WTC11 (cell line): ENCODE measurements around the gene SLC15A5. TPM values are rescaled to one million over a fixed set of nuclear protein-coding genes. Genes with fewer than 3 reads are reported as not detected.

ENCODE experiments used
- ATAC-seq: fragments of 200-7000 bp; cut with Tn5 transposase; 2 replicates; pipeline ENCODE4 v1.10.0; 2021; ENCODE audit warnings: mild to moderate bottlenecking, moderate library complexity
- CTCF ChIA-PET: fragments of 300-600 bp; sonication (Branson Sonifier 250); formaldehyde crosslinking; loops from one replicate; lab custom pipeline; 2021; ENCODE audit warnings: antibody characterized with exemption; lab: Charles Lee
- POLR2A ChIA-PET: fragments of 350-600 bp; sonication (Branson Sonifier 250); formaldehyde crosslinking; loops from one replicate; lab custom pipeline; 2021; ENCODE audit warnings: antibody characterized with exemption; lab: Charles Lee
- DNase-seq: peaks from one replicate; pipeline ENCODE4 v3.0.0; 2021; ENCODE audit warnings: low spot score
- H3K27ac Mint-ChIP-seq: 2 replicates; pipeline ENCODE4 v1.8.0; 2021; ENCODE audit warnings: mixed read lengths
- H3K27me3 Mint-ChIP-seq: 2 replicates; pipeline ENCODE4 v1.8.0; 2021; ENCODE audit warnings: low read depth, mild to moderate bottlenecking, moderate library complexity, mixed read lengths
- H3K36me3 Mint-ChIP-seq: 2 replicates; pipeline ENCODE4 v1.8.0; 2021; ENCODE audit warnings: mixed read lengths
- H3K4me1 Mint-ChIP-seq: 2 replicates; pipeline ENCODE4 v1.8.0; 2022; ENCODE audit warnings: mixed read lengths
- H3K4me3 Mint-ChIP-seq: 2 replicates; pipeline ENCODE4 v1.8.0; 2021; ENCODE audit warnings: mild to moderate bottlenecking, moderate library complexity, mixed read lengths
- H3K9me3 Mint-ChIP-seq: 2 replicates; pipeline ENCODE4 v1.8.0; 2021; ENCODE audit warnings: mixed read lengths
- ATF1 ChIP-seq: sonication (generic); formaldehyde crosslinking; IDR thresholded peaks from 2 replicates; pipeline ENCODE4 v1.8.1; 2023; ENCODE audit warnings: mild to moderate bottlenecking, moderate library complexity, missing genetic modification reagents
- ATF2 ChIP-seq: sonication (generic); formaldehyde crosslinking; IDR thresholded peaks from 2 replicates; pipeline ENCODE4 v1.8.1; 2022; ENCODE audit warnings: low read depth, missing genetic modification reagents, borderline replicate concordance
- GRHL2 ChIP-seq: fragments of 250-450 bp; sonication (Bioruptor Pico); IDR thresholded peaks from 2 replicates; pipeline ENCODE4 v1.8.0; 2022; ENCODE audit warnings: mild to moderate bottlenecking, moderate library complexity; ENCODE audit not compliant: insufficient replicate concordance, severe bottlenecking
- GTF2I ChIP-seq: fragments of 250-450 bp; sonication (Bioruptor Pico); conservative IDR thresholded peaks from 2 replicates; pipeline ENCODE4 v1.4.0; 2021; ENCODE audit warnings: mild to moderate bottlenecking
- HMGXB4 ChIP-seq: sonication (generic); formaldehyde crosslinking; IDR thresholded peaks from 2 replicates; pipeline ENCODE4 v1.8.1; 2023; ENCODE audit warnings: mild to moderate bottlenecking, moderate library complexity, missing genetic modification reagents
- IRF1 ChIP-seq: sonication (generic); formaldehyde crosslinking; IDR thresholded peaks from 2 replicates; pipeline ENCODE4 v1.8.0; 2023; ENCODE audit warnings: missing genetic modification reagents
- NR2C2 ChIP-seq: sonication (generic); formaldehyde crosslinking; IDR thresholded peaks from 2 replicates; pipeline ENCODE4 v1.8.0; 2022; ENCODE audit warnings: mild to moderate bottlenecking, missing genetic modification reagents
- PRDM15 ChIP-seq: sonication (generic); formaldehyde crosslinking; IDR thresholded peaks from 2 replicates; pipeline ENCODE4 v1.8.0; 2022; ENCODE audit warnings: missing genetic modification reagents
- RELA ChIP-seq: sonication (generic); formaldehyde crosslinking; IDR thresholded peaks from 2 replicates; pipeline ENCODE4 v1.8.1; 2022; ENCODE audit warnings: missing genetic modification reagents, mild to moderate bottlenecking, borderline replicate concordance
- SMAD3 ChIP-seq: sonication (generic); formaldehyde crosslinking; IDR thresholded peaks from 2 replicates; pipeline ENCODE4 v1.8.0; 2022; ENCODE audit warnings: missing genetic modification reagents, mild to moderate bottlenecking, borderline replicate concordance
- TCF7 ChIP-seq: sonication (generic); formaldehyde crosslinking; IDR thresholded peaks from 2 replicates; pipeline ENCODE4 v1.8.0; 2022; ENCODE audit warnings: mild to moderate bottlenecking, low read depth, missing genetic modification reagents, moderate library complexity
- ZMAT4 ChIP-seq: fragments of 250-450 bp; sonication (Bioruptor Pico); IDR thresholded peaks from 2 replicates; pipeline ENCODE4 v1.9.0; 2021; ENCODE audit warnings: mild to moderate bottlenecking
- ZNF671 ChIP-seq: fragments of 250-450 bp; sonication (Bioruptor Pico); IDR thresholded peaks from 2 replicates; pipeline ENCODE4 v1.8.0; 2021; ENCODE audit warnings: mild to moderate bottlenecking
- ZSCAN18 ChIP-seq: fragments of 250-450 bp; sonication (Bioruptor Pico); IDR thresholded peaks from 2 replicates; pipeline ENCODE4 v2.1.2; 2022; ENCODE audit warnings: mild to moderate bottlenecking, moderate library complexity
- total RNA-seq: library from RNA; stranded (reverse); gene quantifications from 3 replicates; pipeline ENCODE4 v1.2.3, GENCODE V29; 2021

The SLC15A5 gene
- total RNA-seq, 1 experiment from 2014 or later, result not detected

GRCh38 chr12:16258963-16259362 lies 18.5 kb downstream of the SLC15A5 start:
- ATAC-seq, result no peak
- H3K27ac Mint-ChIP-seq, result no peak overlapping the region

GRCh38 chr12:16246264-16246663 lies 31.2 kb downstream of the SLC15A5 start:
- DNase-seq (no peak), ATAC-seq (no peak)
- ChIA-PET CTCF (no interaction called here), POLR2A (no interaction called here)
- H3K4me3 Mint-ChIP-seq, result no peak overlapping the region
- no peak overlapping the region for H3K27ac Mint-ChIP-seq
- H3K36me3 Mint-ChIP-seq, result no peaks in the 10 kb centered on the region
- no peak for TF ChIP-seq ZSCAN18 (CRISPR knock-in tag)
- TF ChIP-seq SMAD3 (CRISPR knock-in tag), result no peak
- TF ChIP-seq GTF2I (CRISPR knock-in tag), result no peak
- no peak for TF ChIP-seq ZNF671
- no peak for TF ChIP-seq ATF1 (CRISPR knock-in tag)
- no peak for TF ChIP-seq RELA (CRISPR knock-in tag)
- no peak for TF ChIP-seq GRHL2
- peaks cover 5% of the 10 kb centered on the region; the same call in 1 of the 2 replicates for H3K9me3 Mint-ChIP-seq
- no peaks in the 10 kb centered on the region for H3K4me1 Mint-ChIP-seq
- no peaks in the 10 kb centered on the region; the same call in 1 of the 2 replicates for H3K27me3 Mint-ChIP-seq

More at GRCh38 chr12:16258963-16259362, 18.5 kb downstream of the SLC15A5 start:
- H3K4me1 Mint-ChIP-seq, result no peaks in the 10 kb centered on the region
- TF ChIP-seq ZMAT4 (CRISPR knock-in tag) (no peak), ATF2 (no peak), IRF1 (CRISPR knock-in tag) (no peak), NR2C2 (CRISPR knock-in tag) (no peak), TCF7 (CRISPR knock-in tag) (no peak), PRDM15 (no peak), HMGXB4 (CRISPR knock-in tag) (no peak)
- TF ChIP-seq, all 79 proteins: peak for 0
- Mint-ChIP-seq H3K4me3 (no peak overlapping the region), H3K27me3 (no peaks in the 10 kb centered on the region), H3K9me3 (peaks cover 16% of the 10 kb centered on the region), H3K36me3 (peaks cover 9% of the 10 kb centered on the region)
- CTCF ChIA-PET, result no interaction called here
- POLR2A ChIA-PET, result interaction anchor here (0.6 to 0.7 kb wide), 2 partner anchors 22 to 84 kb away, joined by 4 to 5 read pairs; no protein-coding TSS in a partner anchor
- DNase-seq, result no peak
